Ishikawa (cell line): ENCODE results near the gene MGP.

Experiments used
- CEBPB ChIP-seq: IDR thresholded peaks from 2 replicates; pipeline ENCODE4 v1.6.1; 2012
- EGR1 ChIP-seq: IDR thresholded peaks from 2 replicates; pipeline ENCODE4 v1.6.1; 2012
- EP300 ChIP-seq: IDR thresholded peaks from 2 replicates; pipeline ENCODE4 v1.6.1; 2012; ENCODE audit warnings: borderline replicate concordance
- MAX ChIP-seq: IDR thresholded peaks from 2 replicates; pipeline ENCODE4 v1.6.1; 2012
- TCF12 ChIP-seq: IDR thresholded peaks from 2 replicates; pipeline ENCODE4 v1.6.1; 2012; ENCODE audit warnings: low read depth
- YY1 ChIP-seq: IDR thresholded peaks from 2 replicates; pipeline ENCODE4 v1.6.1; 2012; ENCODE audit warnings: low read depth

- TF ChIP-seq EP300 (no peak), TCF12 (no peak), EGR1 (no peak), CEBPB (no peak), MAX (no peak), YY1 (no peak)
These were observed 30.1 kb upstream of the MGP start for GRCh38 chr12:14915736-14916135.
